Parathyroid adenoma (tissue), 2 donors: ENCODE results near the gene TM4SF4.

ENCODE experiments used
- H2AFZ ChIP-seq: fragments of 300-600 bp; sonication (generic); one replicate; pipeline ENCODE4 v1.7.0; 2017; ENCODE audit warnings: antibody characterized with exemption, mild to moderate bottlenecking
- H3K27ac ChIP-seq: fragments of 300-600 bp; sonication (generic); one replicate; pipeline ENCODE4 v1.7.0; 2017
- H3K27me3 ChIP-seq: fragments of 300-600 bp; sonication (generic); one replicate; pipeline ENCODE4 v1.7.0; 2017; ENCODE audit warnings: low read length; ENCODE audit not compliant: control insufficient read depth, insufficient read depth
- H3K36me3 ChIP-seq: fragments of 300-600 bp; sonication (generic); one replicate; pipeline ENCODE4 v1.7.0; 2017; ENCODE audit warnings: low read length; ENCODE audit not compliant: control insufficient read depth, insufficient read depth
- H3K4me1 ChIP-seq: fragments of 300-600 bp; sonication (generic); one replicate; pipeline ENCODE4 v1.7.0; 2017; ENCODE audit warnings: control low read depth
- H3K4me2 ChIP-seq: fragments of 300-600 bp; sonication (generic); one replicate; pipeline ENCODE4 v1.7.0; 2017; ENCODE audit warnings: low read length
- H3K4me3 ChIP-seq: fragments of 300-600 bp; sonication (generic); one replicate; pipeline ENCODE4 v1.7.0; 2017; ENCODE audit warnings: low read depth, low read length
- H3K79me2 ChIP-seq: fragments of 300-600 bp; sonication (generic); one replicate; pipeline ENCODE4 v1.7.0; 2017; ENCODE audit warnings: control low read depth
- H3K9ac ChIP-seq: fragments of 300-600 bp; sonication (generic); one replicate; pipeline ENCODE4 v1.7.0; 2017; ENCODE audit warnings: mild to moderate bottlenecking
- H3K9me3 ChIP-seq: fragments of 300-600 bp; sonication (generic); one replicate; pipeline ENCODE4 v1.7.0; 2017; ENCODE audit warnings: low read length; ENCODE audit not compliant: control insufficient read depth
- CTCF ChIP-seq: fragments of 300-600 bp; sonication (generic); IDR thresholded peaks from one replicate; pipeline ENCODE4 v1.7.0; 2017; ENCODE audit warnings: antibody characterized with exemption, mild to moderate bottlenecking
- donor health status: primary hyperparathyroidism.

TM4SF4 gene

GRCh38 chr3:149472030-149472797 is 2.3 kb upstream of the TM4SF4 start:
- Histone ChIP-seq H3K9me3 (no peaks in the 10 kb centered on the region), H3K79me2 (no peaks in the 10 kb centered on the region), H3K4me3 (no peak overlapping the region), H3K36me3 (no peaks in the 10 kb centered on the region), H3K27me3 (no peaks in the 10 kb centered on the region), H3K27ac (no peak overlapping the region), H3K4me1 (no peaks in the 10 kb centered on the region), H2AFZ (no peak overlapping the region), H3K4me2 (no peak overlapping the region), H3K9ac (no peak overlapping the region)
- TF ChIP-seq CTCF, result no peak

- no peak for TF ChIP-seq CTCF
- H2AFZ ChIP-seq, result no peak overlapping the region
- no peaks in the 10 kb centered on the region for H3K79me2 ChIP-seq
- H3K27ac ChIP-seq, result no peak overlapping the region
- no peak overlapping the region for H3K4me3 ChIP-seq
- H3K27me3 ChIP-seq, result no peaks in the 10 kb centered on the region
- no peaks in the 10 kb centered on the region for H3K4me1 ChIP-seq
- H3K9ac ChIP-seq, result no peak overlapping the region
- H3K9me3 ChIP-seq, result no peaks in the 10 kb centered on the region
- no peaks in the 10 kb centered on the region for H3K36me3 ChIP-seq
- H3K4me2 ChIP-seq, result no peak overlapping the region
Measured at GRCh38 chr3:149473357-149474249, 894 bp upstream of the TM4SF4 start.

GRCh38 chr3:149475451-149476060 is 1.1 kb downstream of the TM4SF4 start:
- Histone ChIP-seq H3K4me1 (no peaks in the 10 kb centered on the region), H3K4me2 (no peak overlapping the region), H3K27ac (no peak overlapping the region), H3K27me3 (no peaks in the 10 kb centered on the region), H3K36me3 (no peaks in the 10 kb centered on the region), H3K79me2 (no peaks in the 10 kb centered on the region), H2AFZ (no peak overlapping the region), H3K9ac (no peak overlapping the region), H3K4me3 (no peak overlapping the region), H3K9me3 (no peaks in the 10 kb centered on the region)
- TF ChIP-seq CTCF, result no peak

- no peaks in the 10 kb centered on the region for H3K36me3 ChIP-seq
- no peak for TF ChIP-seq CTCF
- no peak overlapping the region for H3K9ac ChIP-seq
- H2AFZ ChIP-seq, result no peak overlapping the region
- no peak overlapping the region for H3K4me3 ChIP-seq
- H3K4me1 ChIP-seq, result no peaks in the 10 kb centered on the region
- H3K27ac ChIP-seq, result no peak overlapping the region
- no peak overlapping the region for H3K4me2 ChIP-seq
- no peaks in the 10 kb centered on the region for H3K9me3 ChIP-seq
- H3K79me2 ChIP-seq, result no peaks in the 10 kb centered on the region
- no peaks in the 10 kb centered on the region for H3K27me3 ChIP-seq
Measured at GRCh38 chr3:149476225-149476624, 1.7 kb downstream of the TM4SF4 start.
